Globus pallidus (tissue), 1 donor: ENCODE results near the gene CEP104.

Experiments
- DNase-seq: peaks from one replicate; pipeline ENCODE4 v3.0.0-alpha.2; 2015; ENCODE audit warnings: low spot score

Gene CEP104

DNA sequence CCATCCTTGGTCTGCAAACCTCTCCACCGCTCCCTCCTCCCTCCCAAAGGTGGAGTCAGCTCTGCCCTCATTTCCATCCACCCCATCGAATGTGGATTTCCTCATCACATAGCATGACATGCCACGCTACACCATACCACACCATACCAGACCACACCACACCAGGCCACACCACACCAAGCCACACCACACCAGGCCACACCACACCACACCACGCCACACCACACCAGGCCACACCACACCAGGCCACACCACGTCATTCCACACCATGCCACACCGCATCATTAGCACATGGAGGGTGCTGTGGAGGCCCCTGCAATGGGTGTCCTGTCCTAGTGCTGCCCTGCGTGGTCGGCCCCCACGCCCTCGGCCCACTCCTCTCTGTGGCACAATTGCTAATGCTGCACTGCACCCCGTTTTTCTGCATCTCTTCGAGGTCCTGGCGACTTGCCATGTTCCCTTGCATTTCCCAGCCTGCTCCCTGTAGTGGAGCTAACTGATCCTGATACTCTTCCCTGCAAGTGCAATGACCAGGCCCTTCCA lies 11.5 kb upstream of the CEP104 start:
- no peak for DNase-seq

DNA sequence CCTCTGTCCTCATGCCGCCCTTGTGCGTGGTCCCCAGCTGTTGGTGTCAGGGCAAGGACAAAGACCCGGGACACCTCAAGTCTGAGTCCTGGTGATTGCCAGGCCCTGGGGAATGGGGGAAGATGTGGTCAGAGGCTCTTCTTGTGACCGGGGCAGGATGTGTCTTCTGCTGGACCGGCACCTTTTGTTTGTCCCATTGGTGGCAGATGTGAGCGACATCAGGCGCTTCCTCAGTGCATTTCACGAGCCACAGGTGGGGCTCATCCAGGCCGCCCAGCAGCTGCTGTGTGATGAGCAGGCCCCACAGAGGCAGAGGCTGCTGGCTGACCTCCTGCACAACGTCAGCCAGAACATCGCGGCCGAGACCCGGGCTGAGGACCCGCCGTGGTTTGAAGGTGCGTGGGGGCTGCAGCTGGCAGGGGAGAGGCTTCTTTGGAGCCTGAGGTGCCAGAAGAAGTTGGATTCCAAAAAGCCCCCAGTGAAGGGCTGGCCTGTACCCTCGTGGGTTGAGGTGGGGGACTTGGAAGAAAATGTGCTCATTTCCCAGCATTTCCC lies 8.7 kb upstream of the CEP104 start:
- no peak for DNase-seq

DNA sequence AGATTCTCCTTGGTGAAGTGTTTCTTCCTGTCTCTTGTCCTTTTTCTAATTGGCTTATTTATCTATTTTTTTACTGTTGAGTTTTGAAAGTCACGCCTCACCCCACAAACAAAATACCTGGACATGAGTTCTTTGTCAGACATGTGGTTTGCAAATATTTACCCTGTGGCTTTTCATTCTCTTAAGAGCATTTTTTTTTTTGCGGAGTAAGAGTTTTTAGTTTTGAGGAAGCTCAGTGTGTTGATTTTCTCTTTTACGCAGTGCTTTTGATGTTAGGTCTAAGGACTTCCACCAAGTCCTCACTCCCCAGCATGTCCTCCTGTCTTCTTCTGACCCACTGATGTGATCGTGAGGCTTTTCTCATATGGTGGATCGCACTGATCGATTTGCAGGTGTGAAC lies 7.9 kb upstream of the CEP104 start:
- no peak for DNase-seq

DNA sequence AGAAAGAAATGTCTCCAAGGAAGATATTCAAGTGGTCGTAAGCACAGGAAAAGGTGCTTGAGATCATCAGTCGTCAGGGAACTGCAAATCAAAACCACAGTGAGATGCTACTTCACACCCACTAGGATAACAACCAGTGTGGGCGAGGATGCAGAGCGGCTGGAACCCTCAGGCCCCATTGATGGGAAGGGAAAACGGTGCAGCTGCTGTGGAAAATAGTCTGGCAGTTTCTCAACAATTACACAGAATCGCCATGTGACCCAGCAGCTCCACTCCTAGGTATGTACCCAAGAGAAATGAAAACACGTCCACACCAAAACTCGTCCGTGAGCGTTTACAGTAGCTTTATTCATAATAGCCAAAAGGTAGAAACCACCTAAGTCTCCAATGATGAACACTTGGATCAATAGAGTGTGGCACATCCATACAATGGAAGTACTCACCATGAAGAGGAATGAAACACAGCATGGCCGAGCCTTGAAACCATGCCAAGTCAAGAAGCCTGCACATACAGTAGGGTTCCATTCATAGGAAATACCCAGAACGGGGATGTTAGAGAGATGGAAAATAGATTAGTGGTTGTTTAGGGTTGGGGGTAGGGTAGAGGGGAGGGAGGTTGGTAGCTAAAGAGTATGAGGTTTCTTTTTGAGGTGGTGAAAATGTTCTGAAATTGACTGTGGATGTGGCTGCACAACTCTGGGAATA lies 6.4 kb upstream of the CEP104 start:
- DNase-seq = peak; percentile 79

DNA sequence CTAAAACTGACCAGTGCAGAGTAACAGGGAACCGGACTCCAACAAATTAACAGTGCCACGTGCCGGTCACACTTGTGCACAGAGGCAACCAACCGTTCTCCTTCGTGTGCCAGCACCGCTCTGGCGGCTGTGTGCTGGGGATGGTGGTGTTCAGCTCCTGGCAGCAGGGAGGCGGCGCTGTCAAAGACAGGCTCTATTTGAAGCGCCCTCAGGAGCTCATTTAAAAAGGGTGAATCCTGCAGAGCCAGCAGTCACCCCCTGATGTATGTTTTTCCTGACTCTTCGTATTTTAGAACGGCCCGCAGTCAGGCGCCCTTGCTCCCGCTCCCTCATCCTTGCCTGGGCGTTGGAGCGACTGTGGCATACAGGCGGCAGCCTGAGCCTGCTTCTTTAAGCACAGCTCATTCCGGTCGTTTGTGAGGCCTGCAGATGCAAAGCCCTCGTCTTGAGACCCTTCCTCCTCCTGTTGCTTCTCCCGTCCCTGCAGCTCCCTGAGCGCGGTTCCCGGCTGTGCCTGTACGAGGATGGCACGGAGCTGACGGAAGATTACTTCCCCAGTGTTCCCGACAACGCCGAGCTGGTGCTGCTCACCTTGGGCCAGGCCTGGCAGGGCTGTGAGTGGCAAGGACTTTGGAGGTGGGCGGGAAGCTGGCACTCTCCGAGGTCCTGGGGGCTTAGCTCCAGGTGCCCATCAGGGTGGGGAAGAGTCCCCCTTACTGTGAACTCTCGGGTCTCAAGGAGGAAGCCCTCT lies 1.4 kb upstream of the CEP104 start:
- DNase-seq = peak; percentile 64

DNA sequence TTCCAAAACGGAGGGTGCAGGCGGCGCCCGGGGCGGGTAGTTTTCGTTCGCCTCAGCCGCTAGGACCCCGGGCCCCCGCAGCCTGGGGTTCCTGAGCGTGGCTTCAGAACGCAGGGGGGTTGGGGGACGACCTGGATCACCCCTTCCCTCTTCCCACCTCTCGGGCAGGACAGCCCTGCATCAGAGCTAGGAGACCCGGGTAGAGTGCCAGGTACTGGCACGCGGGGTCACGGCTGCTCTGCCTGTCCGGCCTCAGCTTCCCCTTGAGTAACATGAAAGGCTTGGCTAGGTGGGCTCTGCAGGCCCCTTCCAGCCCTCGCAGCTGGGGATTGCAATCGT lies 749 bp upstream of the CEP104 start:
- no peak for DNase-seq

DNA sequence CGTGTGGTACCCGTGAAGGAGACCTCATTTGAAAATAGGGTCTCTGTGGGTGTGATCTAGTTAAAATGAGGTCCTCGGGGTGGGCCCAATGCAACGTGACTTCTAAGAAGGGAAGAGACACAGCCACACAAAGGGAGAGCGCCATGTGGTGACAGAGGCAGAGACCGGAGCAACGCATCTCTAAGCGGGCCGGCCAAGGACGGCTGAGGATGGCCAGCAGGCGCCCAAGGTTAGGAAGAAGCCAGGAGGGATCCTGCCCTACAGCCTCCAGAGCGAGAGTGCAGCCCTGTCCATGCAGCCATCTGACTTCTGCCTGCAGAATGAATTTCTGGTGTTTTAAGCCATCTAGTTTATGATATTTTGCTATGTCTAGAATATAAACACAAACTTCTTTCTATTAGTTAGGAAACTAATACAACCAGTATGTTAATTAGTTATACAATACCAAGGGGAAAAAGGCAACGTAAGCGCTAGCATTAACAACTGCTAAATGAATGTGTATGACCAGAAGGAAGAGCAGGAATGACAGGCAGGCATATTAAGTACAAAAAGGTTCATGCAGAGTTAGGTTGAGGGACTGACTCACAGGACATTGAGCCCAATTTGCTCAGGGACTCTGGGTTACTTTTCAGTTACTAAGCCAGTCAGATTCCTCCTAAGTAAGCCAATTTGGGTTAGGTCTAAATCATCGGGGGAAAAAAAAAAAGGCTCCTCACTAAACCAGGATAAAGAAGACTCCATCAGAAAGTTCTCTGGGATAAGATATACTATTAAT lies 4.1 kb downstream of the CEP104 start:
- DNase-seq = no peak

DNA sequence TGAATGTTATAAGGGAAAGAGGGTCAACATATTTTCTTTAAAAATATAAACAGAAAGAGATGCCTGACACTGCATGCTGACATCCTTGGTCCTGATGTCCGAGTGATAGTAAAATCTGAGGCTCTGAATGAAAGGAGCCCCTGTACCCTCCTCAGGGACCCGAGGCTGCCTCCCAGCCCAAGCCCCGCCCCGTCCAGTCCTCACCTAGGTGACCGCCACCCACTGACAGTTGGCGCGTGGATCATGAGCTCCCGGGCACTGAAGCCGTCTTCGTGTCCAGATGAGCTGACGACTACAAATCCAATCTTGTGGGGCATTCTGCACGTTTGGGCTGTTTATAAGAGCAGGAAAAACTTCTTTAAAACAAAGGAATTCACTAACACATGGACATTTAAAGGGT lies 4.9 kb downstream of the CEP104 start:
- no peak for DNase-seq

DNA sequence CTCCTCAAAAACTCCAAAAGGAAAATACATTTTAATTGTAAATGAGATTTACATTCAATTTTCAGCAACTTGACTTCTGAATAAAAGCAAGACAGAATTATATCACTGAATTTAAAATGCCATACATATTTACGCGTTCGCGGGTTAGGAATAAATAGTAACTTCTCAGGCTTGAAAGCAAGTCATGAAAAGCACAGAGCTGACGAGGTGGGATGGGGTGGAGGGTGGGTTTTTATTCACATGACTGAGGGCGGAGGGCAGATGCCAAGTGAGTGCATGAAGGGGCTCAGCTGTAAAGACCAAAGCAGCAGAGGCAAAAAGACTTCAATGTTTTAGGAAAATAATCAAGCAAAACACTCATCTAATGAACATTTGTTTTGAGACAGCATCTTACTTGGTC lies 5.7 kb downstream of the CEP104 start:
- no peak for DNase-seq

DNA sequence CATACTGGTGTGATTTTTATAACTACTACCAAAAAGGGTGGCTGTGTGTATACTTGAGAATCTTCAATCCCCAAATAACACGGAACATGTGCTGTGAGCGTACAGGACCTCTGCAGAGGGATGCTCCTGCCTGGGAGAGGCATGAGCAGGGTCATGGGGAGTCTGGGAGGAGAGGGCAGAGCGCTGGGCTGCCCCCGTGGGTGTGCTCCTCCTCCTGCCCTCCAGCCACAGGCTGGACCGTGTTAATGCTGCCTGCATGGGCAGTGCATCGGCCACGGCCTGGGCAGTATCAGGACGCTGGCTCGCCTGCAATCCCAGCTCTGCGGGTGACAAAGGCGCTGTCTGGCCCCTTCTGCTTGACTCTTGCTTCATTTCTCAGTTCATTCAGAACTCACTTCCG lies 6.2 kb downstream of the CEP104 start:
- DNase-seq = no peak

DNA sequence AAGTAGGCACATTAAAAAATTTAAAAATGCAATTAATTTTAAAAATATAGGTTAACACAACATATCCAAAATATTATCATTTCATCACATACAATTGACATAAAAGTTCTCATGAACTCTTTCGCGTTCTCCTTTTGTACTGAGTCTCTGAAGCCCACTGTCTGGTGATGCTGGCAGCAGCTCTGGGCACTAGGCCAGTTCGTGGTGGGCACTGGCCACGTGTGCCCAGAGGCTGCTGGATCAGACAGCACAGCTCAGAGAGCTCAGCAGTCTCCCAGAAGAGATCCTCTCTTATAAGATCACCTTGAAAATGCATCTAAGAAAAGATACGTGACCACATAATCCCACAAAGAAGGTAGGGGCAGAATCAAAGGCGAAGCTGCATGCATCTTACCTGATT lies 9.9 kb downstream of the CEP104 start:
- no peak for DNase-seq

DNA sequence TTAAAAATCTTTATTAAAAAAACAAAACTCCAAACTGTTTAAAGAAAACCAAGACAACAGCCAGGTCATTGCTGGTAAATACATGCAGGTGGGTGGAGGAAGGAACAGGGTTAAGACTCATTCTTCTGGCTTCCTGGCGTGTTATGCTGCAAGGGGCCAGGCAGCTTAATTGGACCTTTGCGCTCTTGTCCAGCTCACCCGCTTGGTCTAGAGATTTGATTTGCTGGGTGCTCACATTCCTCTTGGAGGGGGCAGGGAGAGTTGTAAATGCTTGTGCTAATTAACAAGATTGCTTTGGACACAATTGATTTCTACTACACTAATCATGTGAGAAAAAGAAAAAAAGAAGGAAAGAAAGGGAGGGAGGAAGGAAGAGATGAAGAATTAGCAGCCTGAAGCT lies 10.5 kb downstream of the CEP104 start:
- no peak for DNase-seq

DNA sequence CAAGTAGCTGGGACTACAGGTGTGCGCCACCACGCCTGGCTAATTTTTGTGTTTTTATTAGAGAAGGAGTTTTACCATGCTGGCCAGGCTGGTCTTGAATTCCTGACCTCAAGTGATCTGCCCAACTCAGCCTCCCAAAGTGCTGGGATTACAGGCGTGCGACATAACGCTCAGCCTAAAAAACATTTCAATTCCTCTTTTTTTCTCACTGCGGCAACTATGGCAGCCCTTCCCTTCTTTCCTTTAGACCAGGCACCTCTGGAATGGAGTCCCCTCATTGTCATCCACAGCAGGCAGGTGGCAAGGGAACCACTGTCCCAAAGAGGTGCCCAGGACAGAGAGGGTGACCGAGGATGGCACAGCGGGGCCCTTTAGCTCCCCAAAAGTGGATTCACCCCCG lies 14.1 kb downstream of the CEP104 start:
- DNase-seq = no peak

DNA sequence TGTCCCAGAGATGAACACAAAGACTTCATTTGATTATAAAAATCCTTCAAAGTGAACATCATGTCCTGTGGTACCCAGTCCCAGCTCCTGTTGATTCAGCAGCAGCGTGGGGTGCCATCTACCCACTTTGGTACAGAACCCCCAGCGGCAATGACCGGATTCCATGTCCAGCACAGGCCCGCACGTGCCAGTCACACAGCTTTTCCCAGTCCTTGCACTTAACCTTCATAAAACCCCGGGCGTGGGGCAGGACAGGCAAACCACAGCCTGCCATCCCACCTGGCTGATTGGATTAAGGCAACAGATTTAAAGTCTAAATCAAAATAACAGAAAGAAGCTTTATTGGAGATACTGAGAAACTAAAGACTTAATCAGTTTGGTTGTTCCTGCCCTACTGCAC lies 15.5 kb downstream of the CEP104 start:
- DNase-seq = no peak

DNA sequence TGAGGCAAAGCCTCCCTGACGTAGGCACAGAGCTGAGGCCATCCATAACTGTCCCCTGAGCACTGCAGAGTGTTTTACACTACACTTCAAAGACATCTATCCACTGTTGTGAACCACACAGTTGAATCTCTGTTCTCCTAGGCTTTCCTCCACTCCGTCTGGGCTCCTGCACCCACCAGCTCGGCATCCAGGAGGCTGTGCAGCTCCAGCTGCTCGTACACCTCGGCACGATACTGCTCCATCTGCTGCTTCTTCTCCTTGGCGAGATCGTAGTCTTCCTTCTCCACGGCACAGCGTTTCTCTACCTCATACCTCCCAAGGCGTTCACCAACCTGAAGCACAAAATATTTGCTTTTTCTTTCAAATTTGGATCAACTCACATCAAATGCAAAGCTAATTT lies 18.2 kb downstream of the CEP104 start:
- no peak for DNase-seq

DNA sequence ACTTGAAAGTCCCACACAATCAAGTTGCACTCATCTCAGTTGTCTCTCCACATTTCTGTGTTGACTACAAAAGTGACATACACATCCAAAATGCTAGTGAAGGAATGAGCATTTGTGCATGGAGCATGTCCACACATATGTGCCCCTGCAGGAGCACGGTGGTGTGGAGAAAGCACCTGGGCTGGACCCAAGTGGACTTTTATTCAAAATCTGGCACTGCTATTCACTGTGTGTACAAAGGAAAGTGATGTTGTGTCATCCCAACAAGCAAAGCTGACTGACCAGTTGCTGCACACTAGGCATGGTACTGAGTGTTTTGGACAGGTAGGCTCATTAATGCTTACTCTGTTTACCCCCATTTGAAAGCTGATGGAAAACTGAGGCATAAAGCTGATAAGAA lies 19.3 kb downstream of the CEP104 start:
- DNase-seq = no peak

DNA sequence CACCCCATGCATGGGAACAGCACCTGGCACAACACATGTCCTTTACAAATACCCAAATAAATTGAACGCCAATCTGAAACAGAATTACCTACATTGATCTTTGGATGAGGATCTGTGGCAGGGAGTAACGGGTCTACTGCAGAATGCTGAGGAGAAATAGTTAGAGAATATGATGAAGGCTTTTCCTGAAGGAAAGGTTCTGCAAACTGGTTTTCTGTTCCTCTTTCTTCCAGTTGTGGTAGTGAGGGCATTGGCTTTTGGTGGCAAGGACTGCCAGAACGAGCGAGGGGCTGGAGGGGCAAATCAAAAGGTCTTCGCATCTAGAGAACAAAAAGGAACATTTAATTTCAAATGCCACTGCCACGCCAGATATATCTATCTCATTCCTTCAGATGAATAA lies 19.8 kb downstream of the CEP104 start:
- DNase-seq = no peak

DNA sequence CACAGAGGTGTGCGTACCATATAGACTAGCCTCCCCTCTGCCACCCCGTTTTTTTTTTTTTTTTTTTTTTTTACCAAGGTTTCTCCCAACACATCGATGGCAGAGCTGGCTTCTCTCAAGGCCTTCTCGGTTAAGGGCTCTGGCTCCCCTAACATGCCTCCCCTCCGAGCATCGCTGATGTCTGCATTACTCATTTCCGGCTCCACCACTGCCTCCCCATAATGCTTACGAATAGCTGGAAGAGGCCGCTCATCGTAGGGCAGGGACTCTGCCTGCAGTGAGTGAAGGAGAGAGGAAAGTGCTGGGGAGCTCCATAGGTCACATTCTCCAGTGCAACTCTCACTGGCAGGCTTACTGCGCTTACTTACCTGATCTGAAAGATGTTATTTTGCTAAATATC lies 20.6 kb downstream of the CEP104 start:
- DNase-seq = no peak

DNA sequence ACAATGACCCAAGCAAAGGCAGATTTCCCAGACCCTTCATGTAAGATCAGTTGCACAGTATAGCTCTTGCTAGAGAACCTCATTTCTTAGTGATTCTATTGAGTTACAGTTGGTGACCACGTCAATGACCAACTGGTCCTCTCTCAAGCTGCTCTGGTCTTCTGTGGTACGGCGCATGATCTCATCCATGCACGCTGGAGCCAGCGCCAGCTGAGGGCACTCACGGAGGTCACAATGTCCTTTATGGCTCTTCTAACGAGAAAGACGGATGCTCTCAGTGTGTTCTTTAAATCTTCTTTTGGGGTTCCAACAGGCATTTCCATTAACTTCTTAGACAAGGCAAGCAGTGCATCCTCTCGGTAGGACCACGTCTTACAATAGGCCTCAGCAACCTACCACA lies 22.3 kb downstream of the CEP104 start:
- no peak for DNase-seq

DNA sequence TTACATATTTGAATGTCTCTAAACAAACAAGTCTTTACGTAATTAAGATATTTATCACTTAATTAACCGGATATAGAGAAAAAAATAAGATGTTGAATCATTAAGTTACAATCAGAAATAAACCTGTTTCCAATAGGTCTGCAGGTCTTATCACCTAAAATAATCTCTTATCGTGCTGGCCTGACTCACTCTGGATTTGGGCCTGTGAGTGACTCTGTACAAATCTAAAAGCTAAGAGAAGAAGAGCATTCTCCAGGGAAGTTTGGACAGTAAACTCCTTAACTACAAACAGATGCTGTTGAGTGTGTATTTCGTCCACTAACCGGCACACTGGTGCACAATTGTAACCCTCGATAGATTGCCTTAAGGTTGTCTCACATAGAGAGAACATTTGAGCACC lies 25.3 kb downstream of the CEP104 start:
- DNase-seq = no peak

DNA sequence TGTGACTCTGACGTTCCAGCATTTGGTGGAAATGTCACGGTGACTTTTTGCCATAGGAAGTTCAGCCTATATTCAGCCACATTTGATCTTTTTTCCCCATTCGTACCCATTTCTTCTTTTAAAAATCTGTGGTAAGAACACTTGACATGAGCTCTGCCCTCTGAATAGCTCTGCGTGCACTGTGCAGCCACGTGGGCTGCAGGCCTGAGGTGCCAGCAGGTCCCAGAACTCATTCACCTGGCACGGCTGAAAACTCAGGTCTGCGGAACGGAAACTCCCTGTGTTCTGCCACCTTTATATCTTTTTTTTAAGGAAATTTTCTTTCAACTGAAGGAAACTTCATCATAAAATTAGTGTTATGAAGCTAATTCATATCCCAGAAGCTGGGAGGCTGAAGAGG lies 28.6 kb downstream of the CEP104 start:
- no peak for DNase-seq

DNA sequence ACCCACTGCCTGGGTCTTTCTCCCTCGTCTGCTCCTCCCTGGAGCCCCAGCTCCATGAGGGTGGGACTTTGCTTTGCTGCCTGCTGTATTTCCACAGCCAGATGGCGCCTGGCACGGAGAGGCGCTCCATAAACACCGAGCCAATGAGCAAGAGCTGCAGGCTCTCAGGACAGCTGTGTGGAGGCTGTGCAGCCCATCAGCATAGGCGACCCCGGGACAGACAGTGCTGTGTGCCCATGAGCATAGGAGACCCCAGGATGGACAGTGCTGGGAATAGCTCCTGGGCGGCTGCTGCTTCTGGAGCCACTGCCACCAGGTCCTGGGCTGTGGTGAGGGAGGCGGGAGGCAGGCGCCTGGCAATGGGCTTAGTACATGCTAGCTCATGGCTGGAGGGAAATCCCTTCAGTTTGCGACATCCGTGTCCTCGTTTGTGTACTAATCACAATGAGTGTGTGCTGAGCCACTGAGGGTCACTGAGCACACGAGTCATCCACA lies 29.2 kb downstream of the CEP104 start:
- peak; percentile 75 for DNase-seq

DNA sequence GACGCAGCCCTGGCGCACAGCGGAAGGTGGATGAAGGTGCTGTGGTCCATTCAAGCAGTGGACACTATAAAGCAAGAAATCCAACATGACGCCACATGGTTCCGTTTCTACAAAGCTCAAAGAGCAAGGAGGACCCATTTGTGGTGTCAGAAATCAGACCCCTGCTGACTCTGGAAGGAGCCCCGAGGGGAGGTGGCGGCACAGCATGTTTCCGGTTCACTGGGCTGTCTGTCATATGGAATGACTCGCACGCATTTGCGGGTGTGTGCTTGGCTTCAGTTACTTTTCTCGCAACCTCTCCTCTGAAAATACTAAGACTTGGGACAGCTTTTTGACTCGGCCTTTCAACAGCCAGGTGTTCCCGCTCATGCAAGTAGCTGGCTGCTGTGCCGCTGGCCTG lies 31.7 kb downstream of the CEP104 start:
- no peak for DNase-seq
